ENCODE measurements around the gene SLC24A3.

Gene SLC24A3

GRCh38 chr20:19387251-19387650 is 174.8 kb downstream of the SLC24A3 start:
- no peak for DNase-seq (ENCODE audit: low read depth)
- TF ChIP-seq CTCF (IDR thresholded peaks at IDR 0.05; ENCODE audit: low read depth, low read length) (no peak), MYC (IDR thresholded peaks at IDR 0.05; ENCODE audit: low read depth, low read length) (no peak), POLR2A (IDR thresholded peaks at IDR 0.05; ENCODE audit: extremely low read depth, insufficient read length) (no peak), MAX (IDR thresholded peaks at IDR 0.05; ENCODE audit: low read depth, low read length) (no peak)
- no peak overlapping the region for H3K4me3 ChIP-seq (ENCODE audit: low read depth, low read length)

GRCh38 chr20:19392344-19393130 is 180.1 kb downstream of the SLC24A3 start:
- no peak for TF ChIP-seq POLR2A (IDR thresholded peaks at IDR 0.05; ENCODE audit: extremely low read depth, insufficient read length)
- no peak for TF ChIP-seq CTCF (IDR thresholded peaks at IDR 0.05; ENCODE audit: low read depth, low read length)
- no peak for TF ChIP-seq MAX (IDR thresholded peaks at IDR 0.05; ENCODE audit: low read depth, low read length)
- TF ChIP-seq MYC (IDR thresholded peaks at IDR 0.05; ENCODE audit: low read depth, low read length): no peak
- peak; percentile 30 for DNase-seq (ENCODE audit: low read depth)
- H3K4me3 ChIP-seq (ENCODE audit: low read depth, low read length): no peak overlapping the region

GRCh38 chr20:19396460-19397081 is 184.1 kb downstream of the SLC24A3 start:
- no peak for TF ChIP-seq MAX (IDR thresholded peaks at IDR 0.05; ENCODE audit: low read depth, low read length)
- no peak for TF ChIP-seq MYC (IDR thresholded peaks at IDR 0.05; ENCODE audit: low read depth, low read length)
- TF ChIP-seq CTCF (IDR thresholded peaks at IDR 0.05; ENCODE audit: low read depth, low read length): no peak
- no peak for TF ChIP-seq POLR2A (IDR thresholded peaks at IDR 0.05; ENCODE audit: extremely low read depth, insufficient read length)
- no peak overlapping the region for H3K4me3 ChIP-seq (ENCODE audit: low read depth, low read length)
- no peak for DNase-seq (ENCODE audit: low read depth)

- no peak overlapping the region for H3K4me3 ChIP-seq (ENCODE audit: low read depth, low read length)
- TF ChIP-seq MYC (IDR thresholded peaks at IDR 0.05; ENCODE audit: low read depth, low read length): no peak
- TF ChIP-seq POLR2A (IDR thresholded peaks at IDR 0.05; ENCODE audit: extremely low read depth, insufficient read length): no peak
- no peak for TF ChIP-seq MAX (IDR thresholded peaks at IDR 0.05; ENCODE audit: low read depth, low read length)
- TF ChIP-seq CTCF (IDR thresholded peaks at IDR 0.05; ENCODE audit: low read depth, low read length): no peak
- no peak for DNase-seq (ENCODE audit: low read depth)
Measured at GRCh38 chr20:19397226-19397625, 184.8 kb downstream of the SLC24A3 start.

GRCh38 chr20:19397666-19398065 is 185.2 kb downstream of the SLC24A3 start:
- H3K4me3 ChIP-seq (ENCODE audit: low read depth, low read length): no peak overlapping the region
- TF ChIP-seq MYC (IDR thresholded peaks at IDR 0.05; ENCODE audit: low read depth, low read length) (no peak), POLR2A (IDR thresholded peaks at IDR 0.05; ENCODE audit: extremely low read depth, insufficient read length) (no peak)
- DNase-seq (ENCODE audit: low read depth): peak; percentile 26

- H3K4me3 ChIP-seq (ENCODE audit: low read depth, low read length): no peak overlapping the region
- TF ChIP-seq POLR2A (IDR thresholded peaks at IDR 0.05; ENCODE audit: extremely low read depth, insufficient read length) (no peak), MAX (IDR thresholded peaks at IDR 0.05; ENCODE audit: low read depth, low read length) (no peak), CTCF (IDR thresholded peaks at IDR 0.05; ENCODE audit: low read depth, low read length) (no peak), MYC (IDR thresholded peaks at IDR 0.05; ENCODE audit: low read depth, low read length) (no peak)
- DNase-seq (ENCODE audit: low read depth): no peak
Measured at GRCh38 chr20:19401096-19401495, 188.7 kb downstream of the SLC24A3 start.

All from NB4 (cell line).